Vagina (tissue), 2 donors: Measurements from ENCODE around the gene TOMM5. TPM values are rescaled to one million over a fixed set of nuclear protein-coding genes. Genes with fewer than 3 reads are reported as not detected.

Experiments
- DNase-seq, 2 donors: peaks; one replicate each; pipeline ENCODE4 v3.0.0-alpha.2; 2017; ENCODE audit errors: extremely low spot score in 2 of 2
- H3K27ac ChIP-seq: fragments of 200-600 bp; sonication (generic); one replicate; pipeline ENCODE4 v1.5.1; 2019
- H3K27me3 ChIP-seq: fragments of 200-600 bp; sonication (generic); one replicate; pipeline ENCODE4 v1.5.1; 2019
- H3K36me3 ChIP-seq, 2 donors: fragments of 200-600 bp; sonication (generic); one replicate each; pipeline ENCODE4 v1.5.1; 2017 to 2019
- H3K4me1 ChIP-seq: fragments of 200-600 bp; sonication (generic); one replicate; pipeline ENCODE4 v1.5.1; 2019
- H3K4me3 ChIP-seq, 2 donors: fragments of 200-600 bp; sonication (generic); 1 replicate in 1 of 2; 2 replicates in 1 of 2; pipeline ENCODE4 v1.5.1; 2016 to 2019
- H3K9me3 ChIP-seq: fragments of 200-600 bp; sonication (generic); one replicate; pipeline ENCODE4 v1.5.1; 2019
- CTCF ChIP-seq, 3 experiments: fragments of 450-650 bp in 2 of 3; fragments of 200-600 bp in 1 of 3; sonication (generic) in 1 of 3; IDR thresholded peaks; one replicate each; pipeline ENCODE4 v1.5.1; 2017 to 2019; ENCODE audit warnings: antibody characterized with exemption in 3 of 3, mild to moderate bottlenecking in 2 of 3, moderate library complexity in 2 of 3
- POLR2A ChIP-seq, 2 donors: fragments of 450-650 bp; IDR thresholded peaks; one replicate each; pipeline ENCODE4 v1.6.1; 2017; ENCODE audit warnings: antibody characterized with exemption in 2 of 2, mild to moderate bottlenecking in 2 of 2, moderate library complexity in 2 of 2
- POLR2AphosphoS5 ChIP-seq, 2 donors: sonication (generic); formaldehyde crosslinking; IDR thresholded peaks; one replicate each; pipeline ENCODE4 v1.9.0; 2017; ENCODE audit warnings: antibody characterized with exemption in 2 of 2, mild to moderate bottlenecking in 2 of 2, low read depth in 1 of 2; ENCODE audit not compliant: insufficient read depth in 1 of 2
- intact Hi-C: fragments of 100-400 bp; cut with DNase I; formaldehyde crosslinking; loops from one replicate; pipeline ENCODE4 v1.15.1; 2023
- total RNA-seq: library from RNA; depleted of rRNA; stranded (reverse); fragments of >200 nt; gene quantifications from one replicate; pipeline ENCODE4 v1.2.3, GENCODE V29; 2016

The TOMM5 gene
- total RNA-seq, 1 donor from 2014 or later, result 70.7 TPM

DNA sequence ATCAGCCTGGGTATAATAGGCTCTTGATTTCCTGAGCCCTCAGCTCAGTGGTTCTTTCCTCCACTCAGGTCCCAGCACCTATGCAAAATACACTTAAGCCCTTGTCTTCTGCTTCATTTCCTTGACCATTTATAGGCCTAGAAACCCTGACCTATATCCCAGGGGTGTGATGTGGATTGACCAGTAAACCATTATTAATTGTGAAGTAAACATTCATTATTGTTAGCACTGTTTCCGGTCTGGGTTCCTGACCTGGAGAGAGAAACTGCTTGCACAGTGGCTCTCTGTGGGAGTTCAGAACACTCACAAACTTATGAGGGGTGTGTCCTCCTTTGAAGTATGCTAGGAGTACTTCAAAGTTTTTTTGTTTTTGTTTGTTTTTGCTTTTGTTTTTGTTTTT lies 19.6 kb upstream of the TOMM5 start:
- no peaks in the 10 kb centered on the region for H3K27me3 ChIP-seq
- H3K9me3 ChIP-seq, result no peaks in the 10 kb centered on the region
- DNase-seq, result no peak
- H3K4me1 ChIP-seq, result no peaks in the 10 kb centered on the region
- no peaks in the 10 kb centered on the region for H3K36me3 ChIP-seq
- TF ChIP-seq POLR2AphosphoS5 (IDR thresholded peaks at IDR 0.05; ENCODE audit: insufficient read depth in 1 of 2, low read depth in 1 of 2) (no peak), POLR2A (IDR thresholded peaks at IDR 0.05) (no peak), CTCF (IDR thresholded peaks at IDR 0.05) (no peak)
- intact Hi-C loops, result no loop called here
- H3K27ac ChIP-seq, result no peak overlapping the region
- no peak overlapping the region for H3K4me3 ChIP-seq

- no peak overlapping the region for H3K4me3 ChIP-seq
Measured at GRCh38 chr9:37611014-37611413, 18.6 kb upstream of the TOMM5 start.

GRCh38 chr9:37609735-37610397 lies 17.5 kb upstream of the TOMM5 start:
- Histone ChIP-seq H3K36me3 (no peaks in the 10 kb centered on the region), H3K27ac (no peak overlapping the region), H3K27me3 (no peaks in the 10 kb centered on the region), H3K4me3 (no peak overlapping the region), H3K9me3 (no peaks in the 10 kb centered on the region), H3K4me1 (no peaks in the 10 kb centered on the region)
- DNase-seq, result no peak
- no peak for TF ChIP-seq POLR2A (IDR thresholded peaks at IDR 0.05)
- no peak for TF ChIP-seq POLR2AphosphoS5 (IDR thresholded peaks at IDR 0.05; ENCODE audit: insufficient read depth in 1 of 2, low read depth in 1 of 2)
- TF ChIP-seq CTCF (IDR thresholded peaks at IDR 0.05), result no peak
- intact Hi-C loops, result no loop called here

More at GRCh38 chr9:37611014-37611413, 18.6 kb upstream of the TOMM5 start:
- intact Hi-C loops, result no loop called here
- Histone ChIP-seq H3K27ac (no peak overlapping the region), H3K27me3 (no peaks in the 10 kb centered on the region), H3K9me3 (no peaks in the 10 kb centered on the region), H3K36me3 (no peaks in the 10 kb centered on the region), H3K4me1 (no peaks in the 10 kb centered on the region)
- no peak for DNase-seq
- TF ChIP-seq POLR2A (IDR thresholded peaks at IDR 0.05) (no peak), POLR2AphosphoS5 (IDR thresholded peaks at IDR 0.05; ENCODE audit: insufficient read depth in 1 of 2, low read depth in 1 of 2) (no peak), CTCF (IDR thresholded peaks at IDR 0.05) (no peak)

DNA sequence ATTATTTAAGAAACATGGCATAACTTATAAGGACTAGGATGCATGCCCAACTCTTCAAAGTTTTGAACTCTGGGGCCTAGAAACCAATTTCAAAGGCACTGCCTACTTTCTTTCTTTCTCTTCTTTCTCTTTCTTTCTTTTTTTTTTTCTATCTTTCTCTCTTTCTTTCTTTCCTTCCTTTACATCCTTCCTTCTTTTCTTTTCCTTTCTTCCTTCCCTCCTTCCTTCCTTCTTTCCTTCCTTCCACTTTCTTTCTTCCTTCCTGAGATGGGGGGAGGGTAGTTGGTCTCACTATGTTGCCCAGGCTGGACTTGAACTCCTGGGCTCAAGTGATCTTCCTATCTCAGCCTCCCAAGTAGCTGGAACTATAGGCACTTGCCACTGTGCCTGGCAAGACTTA lies 15.9 kb upstream of the TOMM5 start:
- no peak for TF ChIP-seq CTCF (IDR thresholded peaks at IDR 0.05)
- TF ChIP-seq POLR2AphosphoS5 (IDR thresholded peaks at IDR 0.05; ENCODE audit: insufficient read depth in 1 of 2, low read depth in 1 of 2), result no peak
- TF ChIP-seq POLR2A (IDR thresholded peaks at IDR 0.05), result no peak
- intact Hi-C loops, result no loop called here
- no peaks in the 10 kb centered on the region for H3K27me3 ChIP-seq
- H3K4me3 ChIP-seq, result no peak overlapping the region
- no peaks in the 10 kb centered on the region for H3K36me3 ChIP-seq
- no peak for DNase-seq
- no peaks in the 10 kb centered on the region for H3K9me3 ChIP-seq
- H3K27ac ChIP-seq, result no peak overlapping the region
- H3K4me1 ChIP-seq, result no peaks in the 10 kb centered on the region

DNA sequence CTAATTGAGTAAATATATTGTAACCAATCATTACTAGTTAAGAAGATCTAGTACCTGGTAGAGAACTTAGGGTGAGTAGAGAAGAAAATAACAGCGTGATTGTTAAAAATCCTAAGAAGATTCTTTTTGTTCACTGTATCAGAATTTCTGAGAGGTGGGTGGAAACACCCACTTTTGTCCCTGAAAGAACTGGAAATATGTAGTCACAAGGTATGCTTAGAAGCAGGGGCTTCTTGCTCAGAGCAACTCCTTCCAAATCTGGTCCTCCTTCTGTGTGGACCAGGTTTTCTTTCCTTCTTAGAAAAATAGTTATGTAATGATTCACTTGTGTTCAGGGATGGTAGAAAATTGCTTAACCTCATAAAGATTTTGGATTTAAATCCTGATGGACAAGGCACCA lies 11.9 kb upstream of the TOMM5 start:
- no peak for TF ChIP-seq POLR2A (IDR thresholded peaks at IDR 0.05)
- no peak for TF ChIP-seq CTCF (IDR thresholded peaks at IDR 0.05)
- TF ChIP-seq POLR2AphosphoS5 (IDR thresholded peaks at IDR 0.05; ENCODE audit: insufficient read depth in 1 of 2, low read depth in 1 of 2), result no peak
- H3K4me1 ChIP-seq, result no peaks in the 10 kb centered on the region
- H3K36me3 ChIP-seq, result no peaks in the 10 kb centered on the region
- no peak overlapping the region for H3K27ac ChIP-seq
- no peak overlapping the region for H3K4me3 ChIP-seq
- no peaks in the 10 kb centered on the region for H3K27me3 ChIP-seq
- no peak for DNase-seq
- intact Hi-C loops, result no loop called here
- no peaks in the 10 kb centered on the region for H3K9me3 ChIP-seq
